Femur (tissue), 1 donor: Measurements from ENCODE around the gene ALG12.

ENCODE experiments used
- DNase-seq: peaks from one replicate; pipeline ENCODE4 v3.0.0-alpha.2; 2017

Gene ALG12

DNA sequence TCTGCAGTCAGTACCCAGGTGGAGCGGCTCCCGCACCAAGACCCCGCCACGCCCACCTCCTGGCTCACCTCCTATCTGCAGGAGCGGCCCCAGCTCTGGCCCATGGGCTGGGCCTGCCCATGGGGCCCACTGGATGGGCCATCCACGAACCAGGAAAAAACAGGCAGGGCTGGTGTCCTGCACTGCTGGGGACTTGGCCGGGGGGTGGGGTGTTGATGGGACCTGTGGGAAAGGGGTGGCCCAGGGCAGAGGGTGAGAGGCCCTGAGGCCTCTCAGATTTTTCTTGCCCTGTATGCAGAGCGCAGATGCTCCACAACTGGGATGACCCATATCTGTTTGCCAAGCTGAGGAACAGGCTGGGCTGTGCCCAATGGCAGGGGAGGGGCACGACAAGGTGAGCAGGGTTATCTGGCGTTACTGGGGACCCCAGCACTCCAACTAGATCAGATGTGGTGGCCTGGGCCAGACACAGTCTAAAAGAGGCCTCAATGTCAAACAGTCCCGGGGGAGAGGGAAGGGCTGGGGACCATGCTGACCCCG is 39.7 kb upstream of the ALG12 start:
- DNase-seq: peak; percentile 19

DNA sequence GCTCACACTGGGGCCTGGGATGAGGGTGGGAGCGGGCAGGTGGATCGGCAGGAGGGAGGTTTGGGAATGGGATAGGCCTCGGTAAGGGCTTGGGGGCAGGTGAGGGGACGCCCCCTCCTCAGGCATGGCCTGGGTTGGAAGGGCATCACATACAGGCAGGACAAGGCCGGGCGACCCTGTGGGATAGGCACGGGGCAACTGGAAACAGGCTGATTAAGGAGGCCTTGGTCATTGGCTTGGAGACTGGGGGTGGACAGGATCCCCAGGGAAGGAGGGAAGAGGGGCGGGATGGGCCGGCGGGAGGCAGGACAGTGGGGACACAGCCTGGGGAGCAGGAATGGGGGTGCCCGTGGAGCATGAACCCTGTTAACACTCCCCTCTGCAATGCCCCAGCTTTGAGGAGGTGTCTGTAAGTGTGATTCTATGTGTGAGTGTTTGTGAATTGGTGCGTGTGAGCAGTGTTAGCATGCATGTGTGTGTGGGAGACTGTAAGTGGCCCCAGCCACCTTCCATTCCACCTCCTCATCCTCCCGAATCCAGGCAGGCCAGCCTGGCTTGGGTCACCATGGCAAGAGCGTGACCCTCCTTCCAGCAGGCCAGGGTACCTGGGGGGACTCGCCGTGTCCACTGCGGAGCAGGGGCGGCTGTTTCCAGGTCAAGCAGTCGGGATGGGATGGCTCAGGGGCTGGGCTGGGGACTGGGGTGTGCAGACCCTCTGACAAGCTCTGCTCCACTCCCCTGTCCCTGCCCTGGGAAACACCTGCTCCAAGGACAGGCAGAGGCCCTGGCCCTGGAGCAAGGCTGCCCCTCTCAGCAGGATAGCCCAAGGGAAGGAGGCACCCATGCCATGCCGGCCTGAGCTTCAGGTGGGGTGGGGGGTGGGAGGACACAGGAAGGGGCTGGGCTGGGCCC is 38.9 kb upstream of the ALG12 start:
- no peak for DNase-seq

DNA sequence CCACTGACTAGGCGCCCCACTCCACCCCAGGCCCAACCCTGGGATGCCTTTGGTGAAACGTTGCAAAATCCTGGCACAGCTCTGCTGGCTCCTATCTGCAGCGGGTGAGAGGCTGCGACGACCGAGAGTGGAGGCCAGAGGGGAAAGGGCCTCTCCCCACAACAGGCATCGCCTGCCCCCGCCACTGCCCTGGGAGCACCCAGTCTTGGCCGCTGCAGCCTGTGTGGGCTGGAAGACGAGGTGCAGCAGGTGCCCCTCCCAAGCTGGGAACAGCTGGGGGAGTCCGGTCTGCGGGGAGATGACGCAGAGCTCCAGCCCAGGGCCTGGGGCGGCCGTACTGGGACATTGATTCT is 38.2 kb upstream of the ALG12 start:
- DNase-seq: no peak

DNA sequence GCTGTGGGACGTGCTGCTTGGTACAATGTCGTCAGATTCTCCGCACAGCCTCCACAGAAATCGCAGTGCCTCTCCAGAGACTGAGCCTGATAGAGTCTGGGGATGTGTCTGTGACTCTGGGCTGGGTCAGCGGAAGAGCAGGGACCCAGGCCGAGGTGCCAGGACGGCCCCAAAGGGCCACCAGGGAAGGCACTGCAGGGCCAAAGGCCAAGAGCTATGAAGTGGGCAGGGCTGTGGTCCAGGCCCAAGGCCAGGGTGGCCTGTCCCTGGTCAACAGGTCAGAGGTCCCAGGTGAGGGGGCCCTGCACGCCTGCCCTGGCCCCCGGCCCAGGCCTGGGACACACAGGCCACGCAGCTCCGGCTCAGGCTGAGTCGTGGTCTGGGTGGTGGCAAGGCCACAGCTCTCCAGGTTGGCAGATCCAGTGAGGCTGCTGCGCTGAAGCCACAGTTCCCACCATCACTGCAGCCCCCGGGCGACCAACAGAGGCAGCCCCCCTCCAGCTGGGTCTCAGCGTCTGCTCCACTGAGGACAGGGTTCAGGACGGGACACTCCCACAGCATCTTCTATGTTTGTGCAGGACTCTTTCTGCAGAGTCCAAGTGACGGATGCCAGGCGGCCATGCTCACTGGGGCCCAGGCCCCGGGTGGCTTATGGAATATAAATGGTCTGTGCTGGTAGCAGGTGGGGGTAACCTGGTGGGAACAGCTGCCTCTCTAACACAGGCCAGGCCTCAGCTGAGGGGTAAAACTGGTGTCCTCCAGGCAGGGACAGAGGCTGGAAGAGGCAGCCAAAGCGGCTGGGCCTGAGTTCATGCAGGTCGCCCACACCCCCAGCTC is 37.6 kb upstream of the ALG12 start:
- DNase-seq: no peak

DNA sequence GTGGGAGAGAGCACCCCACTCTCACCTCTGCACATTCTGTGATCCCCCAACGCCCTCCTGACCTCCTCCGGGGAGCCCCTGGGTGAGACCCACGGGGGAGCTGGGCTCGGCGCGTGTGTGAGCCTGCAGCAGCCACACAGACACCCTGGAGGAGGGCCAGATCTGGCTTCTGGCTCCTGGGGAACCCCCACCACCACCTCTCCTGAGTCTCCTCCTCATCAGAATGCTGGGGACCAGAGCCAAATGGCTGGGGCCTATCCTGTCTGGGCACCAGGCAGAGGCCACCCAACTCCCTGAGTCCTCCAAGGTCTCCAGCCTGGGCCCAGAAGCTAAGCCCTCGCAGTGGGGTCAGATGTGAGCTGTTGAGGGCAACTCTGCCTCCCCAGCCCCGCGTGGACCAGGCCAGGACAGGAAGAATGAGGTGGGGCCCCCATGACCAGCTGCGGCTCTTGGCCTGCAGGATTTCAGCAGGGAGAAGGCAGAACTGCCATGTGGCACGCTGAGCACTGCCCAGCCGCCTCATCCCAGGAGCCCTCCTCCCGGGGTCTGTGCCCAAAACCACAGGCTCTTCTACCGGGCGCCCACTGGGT is 36.8 kb upstream of the ALG12 start:
- DNase-seq: no peak

DNA sequence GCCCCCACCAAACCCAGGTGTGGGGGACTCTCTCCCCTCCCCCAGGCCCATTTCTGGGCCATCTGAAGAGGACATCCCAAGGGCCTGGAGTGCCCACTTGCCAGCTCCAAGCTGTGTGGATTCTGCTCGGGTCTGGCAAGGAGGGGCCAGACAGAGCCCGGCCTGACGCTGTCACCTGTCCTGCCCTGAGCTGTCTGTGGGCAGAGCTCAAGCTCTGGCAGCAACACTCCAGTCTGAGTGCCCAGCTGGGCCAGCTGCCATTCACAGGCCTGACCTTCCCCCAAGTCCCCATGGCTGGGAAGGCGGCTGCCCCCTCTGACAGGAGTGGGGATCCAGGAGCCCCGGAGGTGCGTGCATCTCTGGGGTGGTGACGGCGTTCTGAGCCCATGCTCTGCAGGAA is 36.1 kb upstream of the ALG12 start:
- no peak for DNase-seq

DNA sequence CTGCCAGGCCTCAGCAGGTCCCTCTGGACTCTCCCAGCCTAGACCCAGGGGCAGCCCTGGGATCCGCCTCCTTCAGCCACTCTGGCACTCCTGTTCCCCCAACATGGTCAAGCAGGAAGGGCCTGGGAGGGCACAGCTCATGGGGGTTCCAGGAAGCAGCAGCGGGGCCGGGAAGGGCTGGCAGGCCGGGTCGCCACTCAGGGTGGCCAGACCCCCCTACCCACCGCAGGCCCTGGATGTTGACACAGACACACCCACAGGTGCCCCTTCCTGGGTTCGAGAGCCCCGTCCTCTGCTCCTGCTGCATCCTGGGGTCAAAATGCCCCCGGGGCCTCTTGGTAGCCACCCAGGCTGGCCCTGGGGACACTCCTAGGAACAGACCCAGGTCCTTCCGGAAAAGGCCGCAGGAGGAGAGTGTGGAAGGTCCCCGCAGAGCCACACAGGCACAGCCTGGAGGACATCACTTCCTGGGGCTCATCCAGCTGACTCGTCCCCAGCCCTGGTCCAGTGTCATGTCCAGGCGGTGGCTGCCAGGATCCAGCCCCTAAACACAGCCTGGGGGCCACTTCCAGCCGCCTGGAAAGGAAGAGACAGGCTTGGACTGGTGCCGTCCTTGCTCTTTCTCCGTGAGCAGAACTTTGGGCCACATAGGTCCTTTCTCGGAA is 35.6 kb upstream of the ALG12 start:
- DNase-seq: no peak

DNA sequence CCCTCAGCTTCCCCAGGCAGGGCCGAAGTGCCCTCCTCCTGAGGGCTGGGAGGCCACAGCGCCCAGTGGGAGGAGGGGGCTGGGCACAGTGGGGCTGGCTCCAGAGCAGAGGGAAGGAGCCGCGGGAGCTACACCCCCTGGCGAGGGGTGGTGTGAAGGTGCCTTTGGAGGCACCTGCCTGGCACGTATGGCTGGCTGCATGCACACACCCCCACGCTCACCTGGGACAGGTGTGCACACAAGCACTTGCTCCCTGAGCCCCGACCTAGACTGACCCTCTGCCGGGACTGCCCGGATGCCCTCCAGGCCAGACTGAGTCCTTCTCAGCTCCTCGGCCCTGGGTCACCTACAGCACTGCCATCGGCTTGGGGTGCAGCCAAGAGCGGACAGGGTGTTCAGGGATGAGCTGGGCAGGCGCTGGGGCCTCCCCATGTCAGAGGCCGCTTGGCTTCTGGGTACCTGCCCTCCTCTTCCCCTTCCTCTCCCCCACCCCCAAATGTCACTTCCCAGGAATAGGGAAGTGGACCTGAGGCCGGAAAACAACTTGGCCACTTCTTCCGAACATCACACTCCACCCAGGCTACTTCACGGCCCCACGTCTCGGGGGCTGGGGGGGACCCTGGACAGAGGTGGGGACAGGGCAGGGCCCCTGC is 34.9 kb upstream of the ALG12 start:
- no peak for DNase-seq

DNA sequence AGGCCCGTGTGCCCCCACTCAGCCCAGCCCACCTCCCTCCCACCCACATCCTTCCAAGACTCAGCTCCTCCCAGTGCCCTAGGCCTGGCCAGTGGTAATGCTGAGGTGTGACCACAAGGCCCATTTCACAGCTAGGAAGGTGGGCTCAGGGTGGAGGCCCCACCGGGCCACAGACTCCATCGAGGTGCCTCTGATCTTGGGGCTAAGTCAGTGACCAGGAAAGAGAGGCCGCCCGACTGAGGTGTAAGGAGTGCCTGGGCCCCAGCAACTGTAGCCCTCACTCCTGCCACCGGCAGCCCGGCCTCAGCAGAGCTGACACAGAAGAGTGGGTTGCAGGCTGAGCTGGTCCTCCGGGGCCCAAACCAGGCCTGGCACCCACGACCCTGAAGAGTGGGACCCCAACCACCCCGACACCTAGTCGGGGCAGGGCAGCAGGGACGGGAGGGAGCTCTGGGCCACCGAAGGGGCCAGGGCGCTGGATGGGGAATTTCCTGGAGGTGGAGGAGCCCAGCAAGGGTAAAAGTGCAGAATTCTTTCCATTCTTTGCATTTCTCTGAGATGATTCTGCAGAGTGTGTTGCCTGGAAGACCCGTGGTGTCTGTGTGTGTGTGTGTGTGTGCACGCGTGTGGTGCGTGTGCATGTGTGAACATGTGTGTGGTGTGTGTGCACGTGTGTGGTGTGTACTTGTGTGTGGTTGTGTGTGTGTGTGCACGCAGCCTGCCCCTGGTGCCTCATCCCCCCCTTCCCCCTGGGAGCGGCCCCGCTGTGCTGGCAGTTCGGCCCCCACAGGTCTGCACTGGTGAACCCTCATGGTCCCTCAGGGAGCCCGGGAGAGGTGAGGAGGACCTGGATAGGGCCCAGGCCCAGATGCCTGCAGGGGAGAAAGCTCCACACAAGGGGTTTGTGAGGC is 34.0 kb upstream of the ALG12 start:
- DNase-seq: no peak

DNA sequence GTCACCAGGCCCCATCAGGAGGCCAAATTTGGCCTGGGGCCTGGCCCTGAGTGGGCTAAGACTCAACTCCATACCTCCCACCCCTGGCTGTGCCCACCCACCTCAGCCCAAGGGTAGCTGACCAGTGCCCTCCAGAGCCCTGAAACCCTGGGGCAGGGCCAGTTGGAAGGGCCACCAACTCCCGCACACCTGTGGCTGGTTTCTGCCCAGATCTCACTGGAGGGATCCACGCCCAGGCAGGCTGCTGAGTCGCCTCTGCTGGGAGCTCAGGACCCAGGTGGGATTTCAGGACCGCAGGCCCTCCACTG is 33.4 kb upstream of the ALG12 start:
- no peak for DNase-seq

DNA sequence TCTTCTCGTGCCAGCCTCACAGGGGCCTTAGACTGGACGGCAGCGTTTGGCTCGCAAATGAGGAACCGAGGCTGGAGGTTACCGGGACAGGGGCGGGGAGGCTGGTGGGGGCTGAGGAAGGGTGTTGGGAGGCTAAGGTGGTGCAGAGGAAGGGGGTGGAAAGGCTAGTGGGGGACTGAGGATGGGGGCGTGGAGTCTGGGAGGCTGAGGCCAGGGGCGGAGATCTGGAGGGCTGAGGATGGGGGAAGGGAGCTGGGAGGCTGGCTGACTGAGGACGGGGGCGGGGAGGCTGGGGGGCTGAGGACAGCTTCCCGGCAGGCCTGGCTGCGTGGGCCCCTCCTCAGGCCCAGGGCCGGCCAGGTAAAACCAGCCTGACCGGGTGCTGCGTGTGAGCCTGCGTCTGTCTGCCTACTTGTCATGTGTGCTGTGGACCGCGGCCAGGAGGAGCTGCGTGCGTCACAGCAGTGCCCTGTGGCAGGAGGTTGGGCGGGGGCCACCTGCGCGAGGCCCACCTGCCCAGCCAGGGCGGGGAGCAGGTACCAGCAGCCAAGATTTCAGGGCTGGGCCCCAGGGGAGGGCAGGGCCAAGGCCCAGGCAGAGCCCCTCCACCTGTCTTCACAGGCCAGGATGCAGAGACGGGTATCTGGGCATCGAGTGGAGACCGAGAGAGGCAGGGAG is 32.9 kb upstream of the ALG12 start:
- DNase-seq: no peak

DNA sequence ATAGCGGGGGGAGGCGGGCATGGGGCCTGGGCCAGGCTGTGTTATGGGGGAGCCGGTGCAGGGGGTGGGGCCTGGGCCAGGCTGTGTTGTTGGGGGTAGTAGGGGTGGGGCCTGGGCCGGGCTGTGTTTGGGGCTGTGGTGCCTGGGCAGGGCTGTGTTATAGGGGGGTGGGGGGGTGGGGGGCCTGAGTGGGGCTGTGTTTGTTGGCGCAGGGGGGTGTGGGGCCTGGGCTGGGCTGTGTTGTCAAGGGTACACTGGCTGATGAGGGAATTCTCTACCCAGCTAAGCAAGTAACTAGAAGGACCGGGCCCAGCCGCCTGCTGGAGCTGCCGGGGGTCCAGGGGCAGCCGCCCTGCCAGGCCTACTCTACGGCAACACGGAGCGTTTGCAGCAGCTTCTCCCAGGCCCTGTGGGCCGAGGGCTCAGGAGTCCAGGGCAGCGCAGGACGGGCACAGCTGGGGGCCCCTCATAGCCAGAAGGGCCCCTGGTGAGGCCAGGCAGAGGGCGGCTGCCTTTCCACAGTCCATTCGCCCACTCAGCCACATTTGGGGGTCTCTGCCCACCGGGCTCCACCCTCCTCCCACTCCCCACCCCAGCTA is 32.3 kb upstream of the ALG12 start:
- DNase-seq: no peak

DNA sequence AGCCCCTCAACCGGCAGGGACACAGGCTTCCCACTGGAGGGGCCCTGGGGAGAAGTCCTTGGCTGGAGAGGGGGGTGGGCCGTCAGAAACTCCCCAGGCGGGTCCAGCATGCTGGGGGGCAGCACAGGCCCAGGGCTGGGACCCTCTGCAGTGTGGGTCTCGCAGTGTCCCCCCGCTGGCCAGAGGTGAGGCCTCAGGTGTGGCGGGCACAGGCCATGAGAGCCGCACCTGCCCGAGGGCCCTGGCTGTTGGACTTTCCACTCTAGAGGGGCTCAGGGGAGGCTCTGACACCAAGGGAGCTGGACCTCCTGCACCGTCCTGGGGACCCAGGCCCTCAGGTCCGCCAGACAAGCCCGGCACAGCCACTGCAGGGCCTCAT is 31.7 kb upstream of the ALG12 start:
- DNase-seq: no peak

DNA sequence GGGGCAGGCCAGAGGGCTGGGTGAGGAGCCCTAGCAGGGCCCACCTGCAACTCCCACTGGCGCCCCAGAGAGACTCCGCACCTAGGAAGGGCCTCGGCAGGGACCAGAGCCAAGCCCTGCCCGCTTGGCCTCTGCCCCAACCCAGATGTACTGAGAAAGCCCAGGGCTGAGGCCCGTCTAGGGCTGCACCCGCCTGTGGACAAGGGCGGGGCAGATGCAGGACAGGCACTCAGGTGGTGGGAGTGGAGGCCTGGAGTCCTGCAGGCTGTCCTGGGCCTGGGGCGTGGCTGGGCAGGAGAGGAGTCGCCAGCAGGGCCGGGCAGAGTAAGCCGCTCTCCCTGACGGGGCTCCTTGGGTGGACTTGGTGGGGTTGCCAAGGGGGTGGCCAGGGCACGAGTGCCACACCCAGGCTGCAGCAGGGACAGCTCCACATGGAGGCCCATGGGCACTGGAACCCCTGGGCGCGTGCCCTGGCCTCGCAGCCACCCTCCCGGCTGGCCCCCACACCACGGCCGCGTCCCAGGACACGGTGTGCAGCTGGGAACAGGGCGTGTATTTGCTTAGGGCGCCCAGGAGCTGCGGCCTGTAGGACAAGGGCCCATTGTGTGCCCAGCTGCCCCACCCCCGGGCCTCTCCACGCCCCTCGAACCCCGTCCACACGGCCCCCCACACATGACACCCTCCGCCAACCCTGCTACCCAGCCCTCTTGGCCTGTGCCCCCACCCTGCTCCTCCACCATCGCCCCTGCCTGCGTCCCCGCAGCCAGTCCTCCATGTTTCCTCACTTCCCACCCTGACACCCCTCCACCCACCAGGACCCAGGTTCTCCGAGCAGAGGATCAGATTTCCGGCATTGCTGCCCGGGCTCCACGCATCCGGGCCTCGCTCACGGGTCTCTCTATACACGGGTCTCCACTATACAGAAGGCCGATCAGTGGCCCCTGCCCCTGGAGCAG is 31.0 kb upstream of the ALG12 start:
- no peak for DNase-seq

DNA sequence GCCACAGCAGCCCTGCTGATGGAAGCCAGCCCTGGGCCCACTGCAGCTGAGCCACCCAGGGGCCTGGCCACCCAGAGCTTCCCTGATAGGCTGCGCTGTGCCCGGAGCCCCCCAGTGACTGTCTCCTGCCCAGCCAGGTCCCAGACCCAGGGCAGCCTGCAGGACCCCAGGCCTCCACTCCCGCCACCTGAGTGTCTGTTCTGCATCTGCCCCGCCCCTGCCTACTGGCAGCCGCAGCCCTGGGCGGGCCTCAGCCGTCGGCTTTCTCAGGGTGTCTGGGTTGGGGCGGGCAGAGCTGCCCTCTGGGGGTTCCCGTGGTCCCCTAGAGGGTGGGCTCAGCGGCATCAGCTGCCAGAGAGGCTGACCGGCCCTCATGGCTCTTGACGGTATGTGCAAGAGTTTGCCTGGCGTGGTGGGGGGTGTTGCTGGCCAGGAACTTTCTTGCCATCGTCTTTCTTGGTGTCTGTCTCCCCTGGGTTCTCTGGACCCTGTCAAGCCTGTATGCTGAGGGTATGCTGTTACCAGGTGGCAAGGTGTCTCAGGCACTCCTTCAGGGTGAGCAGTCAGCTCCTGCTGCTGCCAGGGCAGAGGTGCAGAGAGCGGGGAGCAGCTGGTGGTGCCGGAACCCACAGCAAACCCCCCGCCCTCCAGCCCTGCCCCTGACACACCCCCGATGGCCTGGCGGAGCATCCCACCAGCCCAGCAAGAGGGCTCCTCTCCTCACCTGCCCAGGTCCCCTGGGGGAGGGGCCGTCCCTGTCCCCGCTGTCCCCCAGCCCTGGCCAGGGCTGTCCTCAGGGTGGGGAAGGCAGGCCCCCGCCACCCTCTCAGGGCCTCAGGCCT is 30.1 kb upstream of the ALG12 start:
- DNase-seq: no peak

DNA sequence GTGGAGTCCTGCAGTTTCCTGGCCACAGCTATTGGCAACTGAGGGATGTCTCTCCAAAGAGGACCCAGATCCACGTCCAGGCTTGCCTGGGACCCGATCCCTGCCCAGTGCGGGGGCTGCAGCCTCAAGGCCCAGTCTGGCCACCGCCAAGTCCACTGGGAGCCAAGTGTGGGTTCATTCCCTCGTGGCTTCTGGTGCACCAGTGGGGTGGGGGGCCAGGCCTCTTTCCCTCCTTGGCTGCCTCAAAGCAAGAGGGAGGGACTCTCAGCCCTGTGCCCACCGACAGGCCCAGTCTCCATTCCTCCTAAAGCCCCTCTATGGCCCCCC is 29.0 kb upstream of the ALG12 start:
- DNase-seq: no peak

DNA sequence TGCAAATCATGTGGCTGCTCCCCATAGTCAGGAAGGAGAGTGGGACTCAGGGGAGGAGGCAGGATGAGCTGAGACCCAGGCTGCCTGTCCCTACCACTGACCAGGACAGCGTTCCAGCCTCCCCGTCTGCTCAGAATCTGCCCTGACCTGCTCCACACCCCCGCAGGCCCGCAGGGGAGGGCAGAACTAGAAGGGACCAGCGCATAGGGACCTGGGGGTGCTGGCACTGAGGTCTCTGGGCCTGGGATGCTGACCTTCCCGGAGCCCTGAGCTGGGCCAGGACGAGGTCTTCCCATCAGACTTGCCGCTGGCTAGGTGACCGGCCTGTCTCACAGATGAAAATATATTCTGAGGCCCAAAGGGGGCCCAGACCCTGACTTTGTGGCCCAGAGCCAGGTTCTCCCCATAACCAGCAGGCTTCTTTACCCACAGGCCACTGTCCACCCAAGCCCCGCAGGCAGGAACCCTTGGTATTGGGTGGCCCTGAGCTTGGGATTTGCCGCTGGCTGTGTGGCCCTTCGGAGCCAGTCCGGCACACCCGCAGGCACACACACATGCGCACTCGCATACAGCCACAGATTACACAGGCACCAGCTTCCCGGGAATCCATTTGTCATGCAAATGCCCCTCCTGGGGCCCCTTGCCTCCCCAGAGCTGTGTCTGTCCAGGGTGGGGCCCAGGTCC is 28.5 kb upstream of the ALG12 start:
- no peak for DNase-seq
